Stimulated activated naive B cell treated with anti-CD40 and anti-IgM and Interleukin-4, amounts not matched to agents 10 μg/mL and 1 μg/mL and 100 μg/mL, for 72 hours (primary cell): ENCODE data around the gene TFB1M.
"Not testable (repeated sequence)": the region's sequence is repeated elsewhere in the genome, so short reads cannot be mapped to it uniquely, and the experiment has no call there.

Source experiments
- ATAC-seq, 2 donors: fragments of 150-1000 bp; cut with Tn5 transposase; replicated peaks; 2 replicates each; pipeline ENCODE4 v1.10.0; 2021; ENCODE audit warnings: moderate library complexity in 1 of 2
- DNase-seq: peaks from one replicate; pipeline ENCODE4 v3.0.0; 2021
- H3K27ac Mint-ChIP-seq: one replicate; pipeline ENCODE4 v1.8.0; 2022; ENCODE audit warnings: mild to moderate bottlenecking, mixed read lengths
- H3K27me3 Mint-ChIP-seq, 2 donors: one replicate each; pipeline ENCODE4 v1.8.0; 2022; ENCODE audit warnings: mixed read lengths in 2 of 2
- H3K36me3 Mint-ChIP-seq, 2 donors: one replicate each; pipeline ENCODE4 v1.8.0; 2022; ENCODE audit warnings: mixed read lengths in 2 of 2, mild to moderate bottlenecking in 1 of 2
- H3K4me1 Mint-ChIP-seq, 2 donors: one replicate each; pipeline ENCODE4 v1.8.0; 2022; ENCODE audit warnings: mixed read lengths in 2 of 2, mild to moderate bottlenecking in 1 of 2
- H3K4me3 Mint-ChIP-seq, 2 donors: one replicate each; pipeline ENCODE4 v1.8.0; 2022; ENCODE audit warnings: mild to moderate bottlenecking in 2 of 2, mixed read lengths in 2 of 2, moderate library complexity in 1 of 2
- H3K9me3 Mint-ChIP-seq, 2 donors: one replicate each; pipeline ENCODE4 v1.8.0; 2022; ENCODE audit warnings: mixed read lengths in 2 of 2, mild to moderate bottlenecking in 1 of 2

Gene TFB1M

GRCh38 chr6:155340464-155341129 is 26.3 kb upstream of the TFB1M start:
- DNase-seq (no peak), ATAC-seq (peak; percentile 39 to 45)
- H3K27me3 Mint-ChIP-seq = no peaks in the 10 kb centered on the region
- no peak overlapping the region for H3K4me3 Mint-ChIP-seq
- H3K27ac Mint-ChIP-seq = peak overlapping the region; percentile 14
- H3K36me3 Mint-ChIP-seq = peaks cover 16 to 25% of the 10 kb centered on the region in 2 donors
- H3K9me3 Mint-ChIP-seq = peaks cover 27 to 33% of the 10 kb centered on the region in 2 donors
- H3K4me1 Mint-ChIP-seq = peaks cover 21 to 45% of the 10 kb centered on the region in 2 donors

- DNase-seq, H3K27me3 Mint-ChIP-seq, ATAC-seq, H3K27ac Mint-ChIP-seq, H3K4me3 Mint-ChIP-seq: not testable (repeated sequence)
- Mint-ChIP-seq H3K9me3 (peaks cover 22 to 27% of the 10 kb centered on the region in 2 donors), H3K4me1 (peaks cover 21 to 45% of the 10 kb centered on the region in 2 donors), H3K36me3 (peaks cover 13 to 19% of the 10 kb centered on the region in 2 donors)
Observed at GRCh38 chr6:155339929-155340328, 25.6 kb upstream of the TFB1M start.

GRCh38 chr6:155338237-155338636 is 24.0 kb upstream of the TFB1M start:
- H3K27me3 Mint-ChIP-seq, H3K4me3 Mint-ChIP-seq: not testable (repeated sequence)
- peaks cover 27 to 59% of the 10 kb centered on the region in 2 donors for H3K4me1 Mint-ChIP-seq

GRCh38 chr6:155335265-155335664 is 21.0 kb upstream of the TFB1M start:
- Mint-ChIP-seq H3K4me1 (peaks cover 26 to 48% of the 10 kb centered on the region in 2 donors), H3K9me3 (peaks cover 21 to 27% of the 10 kb centered on the region in 2 donors), H3K36me3 (peaks cover 10 to 18% of the 10 kb centered on the region in 2 donors), H3K27ac (peak overlapping the region; percentile 34), H3K4me3 (no peak overlapping the region), H3K27me3 (no peaks in the 10 kb centered on the region)
- ATAC-seq (no peak), DNase-seq (no peak)

More at GRCh38 chr6:155338237-155338636, 24.0 kb upstream of the TFB1M start:
- DNase-seq, H3K27ac Mint-ChIP-seq, ATAC-seq: not testable (repeated sequence)
- Mint-ChIP-seq H3K36me3 (peaks cover 13 to 19% of the 10 kb centered on the region in 2 donors), H3K9me3 (peaks cover 22 to 27% of the 10 kb centered on the region in 2 donors)

- H3K4me1 Mint-ChIP-seq = peaks cover 24 to 43% of the 10 kb centered on the region in 2 donors
- H3K36me3 Mint-ChIP-seq = peaks cover 5 to 10% of the 10 kb centered on the region in 2 donors
- not testable (repeated sequence) for DNase-seq, H3K27me3 Mint-ChIP-seq, H3K27ac Mint-ChIP-seq
- peak; percentile 27 for ATAC-seq
- peak overlapping the region in 1 of 2 donors; percentile 52 for H3K4me3 Mint-ChIP-seq
- H3K9me3 Mint-ChIP-seq = peaks cover 17 to 20% of the 10 kb centered on the region in 2 donors
Observed at GRCh38 chr6:155334073-155334472, 19.8 kb upstream of the TFB1M start.

GRCh38 chr6:155333414-155333813 is 19.1 kb upstream of the TFB1M start:
- Mint-ChIP-seq H3K4me3 (peak overlapping the region; percentile 52 to 54), H3K4me1 (peaks cover 19 to 36% of the 10 kb centered on the region in 2 donors), H3K27me3 (no peaks in the 10 kb centered on the region), H3K27ac (peak overlapping the region; percentile 39), H3K9me3 (peaks cover 14 to 16% of the 10 kb centered on the region in 2 donors), H3K36me3 (peaks cover 5 to 9% of the 10 kb centered on the region in 2 donors)
- peak; percentile 84 to 92 for ATAC-seq
- DNase-seq = no peak

GRCh38 chr6:155330922-155331321 is 16.6 kb upstream of the TFB1M start:
- H3K27me3 Mint-ChIP-seq = no peaks in the 10 kb centered on the region
- ATAC-seq = no peak
- peaks cover 3% of the 10 kb centered on the region in 2 donors for H3K36me3 Mint-ChIP-seq
- peaks cover 4% of the 10 kb centered on the region in 2 donors for H3K9me3 Mint-ChIP-seq
- no peak for DNase-seq
- H3K4me3 Mint-ChIP-seq = no peak overlapping the region
- peaks cover 17 to 25% of the 10 kb centered on the region in 2 donors for H3K4me1 Mint-ChIP-seq
- no peak overlapping the region for H3K27ac Mint-ChIP-seq

GRCh38 chr6:155330133-155330734 is 15.9 kb upstream of the TFB1M start:
- DNase-seq (no peak), ATAC-seq (no peak)
- Mint-ChIP-seq H3K4me1 (peaks cover 17 to 24% of the 10 kb centered on the region in 2 donors), H3K4me3 (no peak overlapping the region), H3K27me3 (no peaks in the 10 kb centered on the region), H3K9me3 (no peaks in the 10 kb centered on the region), H3K27ac (no peak overlapping the region), H3K36me3 (no peaks in the 10 kb centered on the region)

GRCh38 chr6:155329460-155330132 is 15.3 kb upstream of the TFB1M start:
- H3K27ac Mint-ChIP-seq = no peak overlapping the region
- H3K4me1 Mint-ChIP-seq = peaks cover 17 to 24% of the 10 kb centered on the region in 2 donors
- H3K36me3 Mint-ChIP-seq = no peaks in the 10 kb centered on the region

GRCh38 chr6:155328539-155329459 is 14.5 kb upstream of the TFB1M start:
- peaks cover 14 to 16% of the 10 kb centered on the region in 2 donors for H3K4me1 Mint-ChIP-seq
- H3K27me3 Mint-ChIP-seq = no peaks in the 10 kb centered on the region
- DNase-seq = no peak
- H3K9me3 Mint-ChIP-seq = no peaks in the 10 kb centered on the region
- H3K27ac Mint-ChIP-seq = no peak overlapping the region
- H3K4me3 Mint-ChIP-seq = no peak overlapping the region
- H3K36me3 Mint-ChIP-seq = no peaks in the 10 kb centered on the region
- no peak for ATAC-seq

More at GRCh38 chr6:155329460-155330132, 15.3 kb upstream of the TFB1M start:
- no peaks in the 10 kb centered on the region for H3K9me3 Mint-ChIP-seq
- ATAC-seq (no peak), DNase-seq (no peak)
- no peak overlapping the region for H3K4me3 Mint-ChIP-seq
- H3K27me3 Mint-ChIP-seq = no peaks in the 10 kb centered on the region

GRCh38 chr6:155328074-155328538 is 13.8 kb upstream of the TFB1M start:
- H3K4me1 Mint-ChIP-seq = peaks cover 9% of the 10 kb centered on the region in 2 donors
- no peaks in the 10 kb centered on the region for H3K27me3 Mint-ChIP-seq
- no peak overlapping the region for H3K27ac Mint-ChIP-seq
- ATAC-seq (no peak), DNase-seq (no peak)
- no peaks in the 10 kb centered on the region for H3K9me3 Mint-ChIP-seq
- H3K4me3 Mint-ChIP-seq = no peak overlapping the region
- H3K36me3 Mint-ChIP-seq = no peaks in the 10 kb centered on the region

GRCh38 chr6:155327326-155328073 is 13.2 kb upstream of the TFB1M start:
- H3K9me3 Mint-ChIP-seq = no peaks in the 10 kb centered on the region
- H3K4me3 Mint-ChIP-seq = no peak overlapping the region
- H3K27ac Mint-ChIP-seq = no peak overlapping the region
- H3K36me3 Mint-ChIP-seq = no peaks in the 10 kb centered on the region
- H3K4me1 Mint-ChIP-seq = peaks cover 6 to 7% of the 10 kb centered on the region in 2 donors
- DNase-seq (peak; percentile 17), ATAC-seq (peak; percentile 60 to 65)
- H3K27me3 Mint-ChIP-seq = no peaks in the 10 kb centered on the region
